ENCODE data around the gene NAA38.
A peak's percentile ranks its signal among the peaks of the same experiment; 100 is the strongest.

NAA38 gene

GRCh38 chr17:7886227-7887037 is 29.1 kb upstream of the NAA38 start:
- Mint-ChIP-seq H3K27ac (no peak overlapping the region), H3K4me1 (peaks cover 9 to 12% of the 10 kb centered on the region in 2 donors), H3K27me3 (no peaks in the 10 kb centered on the region), H3K4me3 (no peak overlapping the region), H3K9me3 (no peaks in the 10 kb centered on the region), H3K36me3 (peaks cover 11 to 15% of the 10 kb centered on the region in 2 donors)
- no peak for DNase-seq
- ATAC-seq (replicated peaks): peak; percentile 19 to 24

- no peaks in the 10 kb centered on the region for H3K27me3 Mint-ChIP-seq
- H3K4me3 Mint-ChIP-seq: peak overlapping the region in 1 of 2 donors; percentile 62
- H3K27ac Mint-ChIP-seq: peak overlapping the region; percentile 75
- peaks cover 9 to 13% of the 10 kb centered on the region in 2 donors for H3K36me3 Mint-ChIP-seq
- no peaks in the 10 kb centered on the region for H3K9me3 Mint-ChIP-seq
- H3K4me1 Mint-ChIP-seq: peaks cover 9 to 12% of the 10 kb centered on the region in 2 donors
- DNase-seq (peak; percentile 49), ATAC-seq (replicated peaks) (peak; percentile 43 to 44)
These were observed 28.2 kb upstream of the NAA38 start for GRCh38 chr17:7885367-7886226.

GRCh38 chr17:7884581-7885366 is 27.4 kb upstream of the NAA38 start:
- H3K4me1 Mint-ChIP-seq: peaks cover 9 to 12% of the 10 kb centered on the region in 2 donors
- H3K4me3 Mint-ChIP-seq: peak overlapping the region; percentile 75 to 80
- no peaks in the 10 kb centered on the region for H3K9me3 Mint-ChIP-seq
- peak overlapping the region; percentile 86 for H3K27ac Mint-ChIP-seq
- peaks cover 2 to 7% of the 10 kb centered on the region in 2 donors for H3K36me3 Mint-ChIP-seq
- DNase-seq (no peak), ATAC-seq (replicated peaks) (peak in 1 of 2 donors; percentile 1)
- H3K27me3 Mint-ChIP-seq: no peaks in the 10 kb centered on the region

- H3K9me3 Mint-ChIP-seq: no peaks in the 10 kb centered on the region
- H3K27ac Mint-ChIP-seq: peak overlapping the region; percentile 33
- peaks cover 0 to 7% of the 10 kb centered on the region in 2 donors for H3K36me3 Mint-ChIP-seq
- no peak for DNase-seq
- H3K27me3 Mint-ChIP-seq: no peaks in the 10 kb centered on the region
- H3K4me1 Mint-ChIP-seq: peaks cover 8 to 9% of the 10 kb centered on the region in 2 donors
- ATAC-seq (replicated peaks): no peak
- peak overlapping the region; percentile 58 to 59 for H3K4me3 Mint-ChIP-seq
These were observed 26.5 kb upstream of the NAA38 start for GRCh38 chr17:7883781-7884386.

GRCh38 chr17:7882629-7883028 is 25.3 kb upstream of the NAA38 start:
- no peak for DNase-seq
- Mint-ChIP-seq H3K4me3 (no peak overlapping the region), H3K36me3 (peaks cover 0 to 7% of the 10 kb centered on the region in 2 donors), H3K9me3 (no peaks in the 10 kb centered on the region), H3K27ac (no peak overlapping the region), H3K27me3 (no peaks in the 10 kb centered on the region), H3K4me1 (peaks cover 8 to 9% of the 10 kb centered on the region in 2 donors)
- no peak for ATAC-seq (replicated peaks)

GRCh38 chr17:7882068-7882467 is 24.7 kb upstream of the NAA38 start:
- DNase-seq: no peak
- Mint-ChIP-seq H3K36me3 (peaks cover 2 to 7% of the 10 kb centered on the region in 2 donors), H3K27ac (no peak overlapping the region), H3K4me1 (peaks cover 8 to 9% of the 10 kb centered on the region in 2 donors), H3K4me3 (no peak overlapping the region), H3K27me3 (no peaks in the 10 kb centered on the region), H3K9me3 (no peaks in the 10 kb centered on the region)
- no peak for ATAC-seq (replicated peaks)

GRCh38 chr17:7881276-7882054 is 24.1 kb upstream of the NAA38 start:
- H3K9me3 Mint-ChIP-seq: no peaks in the 10 kb centered on the region
- ATAC-seq (replicated peaks): no peak
- H3K36me3 Mint-ChIP-seq: peaks cover 2 to 7% of the 10 kb centered on the region in 2 donors
- DNase-seq: no peak
- no peaks in the 10 kb centered on the region for H3K27me3 Mint-ChIP-seq
- H3K4me1 Mint-ChIP-seq: peaks cover 6 to 10% of the 10 kb centered on the region in 2 donors
- H3K27ac Mint-ChIP-seq: no peak overlapping the region
- no peak overlapping the region for H3K4me3 Mint-ChIP-seq

GRCh38 chr17:7880076-7880868 is 22.9 kb upstream of the NAA38 start:
- H3K27ac Mint-ChIP-seq: no peak overlapping the region
- peaks cover 8% of the 10 kb centered on the region in 2 donors for H3K36me3 Mint-ChIP-seq
- DNase-seq (no peak), ATAC-seq (replicated peaks) (peak; percentile 32 to 53)
- peaks cover 6 to 9% of the 10 kb centered on the region in 2 donors for H3K4me1 Mint-ChIP-seq
- no peak overlapping the region for H3K4me3 Mint-ChIP-seq
- H3K9me3 Mint-ChIP-seq: no peaks in the 10 kb centered on the region
- H3K27me3 Mint-ChIP-seq: no peaks in the 10 kb centered on the region

GRCh38 chr17:7878234-7878633 is 20.9 kb upstream of the NAA38 start:
- Mint-ChIP-seq H3K27ac (no peak overlapping the region), H3K4me1 (peaks cover 9 to 10% of the 10 kb centered on the region in 2 donors), H3K27me3 (no peaks in the 10 kb centered on the region), H3K4me3 (no peak overlapping the region), H3K9me3 (no peaks in the 10 kb centered on the region), H3K36me3 (peaks cover 18% of the 10 kb centered on the region in 2 donors)
- ATAC-seq (replicated peaks) (no peak), DNase-seq (no peak)

GRCh38 chr17:7875804-7876370 is 18.5 kb upstream of the NAA38 start:
- Mint-ChIP-seq H3K27ac (no peak overlapping the region), H3K27me3 (no peaks in the 10 kb centered on the region), H3K36me3 (peaks cover 20 to 24% of the 10 kb centered on the region in 2 donors), H3K4me3 (no peak overlapping the region), H3K4me1 (peaks cover 9 to 10% of the 10 kb centered on the region in 2 donors), H3K9me3 (no peaks in the 10 kb centered on the region)
- DNase-seq (no peak), ATAC-seq (replicated peaks) (no peak)

GRCh38 chr17:7873051-7873450 is 15.7 kb upstream of the NAA38 start:
- DNase-seq (no peak), ATAC-seq (replicated peaks) (no peak)
- no peaks in the 10 kb centered on the region for H3K27me3 Mint-ChIP-seq
- no peak overlapping the region for H3K4me3 Mint-ChIP-seq
- H3K27ac Mint-ChIP-seq: no peak overlapping the region
- H3K4me1 Mint-ChIP-seq: peaks cover 11 to 12% of the 10 kb centered on the region in 2 donors
- peaks cover 21 to 26% of the 10 kb centered on the region in 2 donors for H3K36me3 Mint-ChIP-seq
- H3K9me3 Mint-ChIP-seq: no peaks in the 10 kb centered on the region

GRCh38 chr17:7867881-7868329 is 10.5 kb upstream of the NAA38 start:
- DNase-seq (no peak), ATAC-seq (replicated peaks) (no peak)
- Mint-ChIP-seq H3K27ac (no peak overlapping the region), H3K4me3 (no peak overlapping the region), H3K9me3 (no peaks in the 10 kb centered on the region), H3K27me3 (no peaks in the 10 kb centered on the region), H3K4me1 (peaks cover 6 to 17% of the 10 kb centered on the region in 2 donors), H3K36me3 (peaks cover 21% of the 10 kb centered on the region in 2 donors)

Measured in stimulated activated naive B cell treated with anti-CD40 and anti-IgM and Interleukin-4, amounts not matched to agents 10 μg/mL and 1 μg/mL and 100 μg/mL, for 72 hours (primary cell).